SK-N-SH treated with all-trans-retinoic acid at 6 μM for 48 hours (cell line): ENCODE data around the gene SYNJ1.

Experiments
- ATAC-seq: fragments of 200-7000 bp; cut with Tn5 transposase; 3 replicates; pipeline ENCODE4 v1.9.1; 2020; ENCODE audit warnings: mild to moderate bottlenecking, moderate library complexity
- ARNTL ChIP-seq: fragments of 450-650 bp; formaldehyde crosslinking; IDR thresholded peaks from 2 replicates; pipeline ENCODE4 v1.5.0; 2020; ENCODE audit warnings: low read depth, mild to moderate bottlenecking, moderate library complexity, borderline replicate concordance
- BACH2 ChIP-seq: fragments of 250-450 bp; sonication (Bioruptor Pico); IDR thresholded peaks from 2 replicates; pipeline ENCODE4 v1.9.0; 2021; ENCODE audit warnings: mild to moderate bottlenecking, borderline replicate concordance
- CSDC2 ChIP-seq: fragments of 250-450 bp; sonication (Bioruptor Pico); IDR thresholded peaks from 2 replicates; pipeline ENCODE4 v1.5.0; 2020; ENCODE audit warnings: mild to moderate bottlenecking, moderate library complexity
- ESRRG ChIP-seq: fragments of 250-450 bp; sonication (Bioruptor Pico); IDR thresholded peaks from 2 replicates; pipeline ENCODE4 v1.6.1; 2021; ENCODE audit warnings: mild to moderate bottlenecking
- GLIS3 ChIP-seq: fragments of 250-450 bp; sonication (Bioruptor Pico); IDR thresholded peaks from 2 replicates; pipeline ENCODE4 v1.5.0; 2020; ENCODE audit warnings: mild to moderate bottlenecking, moderate library complexity
- ISL1 ChIP-seq: fragments of 250-450 bp; sonication (Bioruptor Pico); IDR thresholded peaks from 2 replicates; pipeline ENCODE4 v2.1.2; 2022; ENCODE audit warnings: mild to moderate bottlenecking, moderate library complexity
- OSR1 ChIP-seq: fragments of 250-450 bp; sonication (Bioruptor Pico); IDR thresholded peaks from 2 replicates; pipeline ENCODE4 v1.8.0; 2022; ENCODE audit warnings: moderate library complexity, mild to moderate bottlenecking, inconsistent platforms
- PATZ1 ChIP-seq: fragments of 250-450 bp; sonication (Bioruptor Pico); IDR thresholded peaks from 2 replicates; pipeline ENCODE4 v1.8.0; 2020; ENCODE audit warnings: mild to moderate bottlenecking, moderate library complexity, borderline replicate concordance
- POU6F1 ChIP-seq: fragments of 250-450 bp; sonication (Bioruptor Pico); IDR thresholded peaks from 2 replicates; pipeline ENCODE4 v1.8.0; 2021; ENCODE audit warnings: low read depth, mild to moderate bottlenecking, moderate library complexity, borderline replicate concordance
- PPARA ChIP-seq: fragments of 250-450 bp; sonication (Bioruptor Pico); IDR thresholded peaks from 2 replicates; pipeline ENCODE4 v1.5.0; 2020; ENCODE audit warnings: mild to moderate bottlenecking, borderline replicate concordance
- RARB ChIP-seq: fragments of 250-450 bp; sonication (Bioruptor Pico); IDR thresholded peaks from 2 replicates; pipeline ENCODE4 v1.8.0; 2021; ENCODE audit warnings: mild to moderate bottlenecking, moderate library complexity
- SNAI2 ChIP-seq: fragments of 250-450 bp; sonication (Bioruptor Pico); IDR thresholded peaks from 2 replicates; pipeline ENCODE4 v1.5.0; 2020; ENCODE audit warnings: mild to moderate bottlenecking, moderate library complexity
- TCF4 ChIP-seq: fragments of 250-450 bp; sonication (Bioruptor Pico); IDR thresholded peaks from 2 replicates; pipeline ENCODE4 v1.8.0; 2021; ENCODE audit warnings: mild to moderate bottlenecking, moderate library complexity, borderline replicate concordance
- TOX ChIP-seq: fragments of 250-450 bp; sonication (Bioruptor Pico); IDR thresholded peaks from 2 replicates; pipeline ENCODE4 v1.8.0; 2021; ENCODE audit warnings: mild to moderate bottlenecking, moderate library complexity, borderline replicate concordance
- ZC3H10 ChIP-seq: fragments of 250-450 bp; sonication (Bioruptor Pico); IDR thresholded peaks from 2 replicates; pipeline ENCODE4 v1.5.1; 2021; ENCODE audit warnings: mild to moderate bottlenecking, moderate library complexity
- ZFP3 ChIP-seq: fragments of 250-450 bp; sonication (Bioruptor Pico); IDR thresholded peaks from 2 replicates; pipeline ENCODE4 v1.5.0; 2020; ENCODE audit warnings: mild to moderate bottlenecking, moderate library complexity
- ZFP30 ChIP-seq: fragments of 450-650 bp; formaldehyde crosslinking; IDR thresholded peaks from 2 replicates; pipeline ENCODE4 v1.5.0; 2022; ENCODE audit warnings: mild to moderate bottlenecking, moderate library complexity
- ZNF565 ChIP-seq: fragments of 450-650 bp; formaldehyde crosslinking; conservative IDR thresholded peaks from 2 replicates; pipeline ENCODE4 v1.5.0; 2020; ENCODE audit warnings: low read depth, mild to moderate bottlenecking, moderate library complexity
- ZNF70 ChIP-seq: fragments of 450-650 bp; formaldehyde crosslinking; IDR thresholded peaks from 2 replicates; pipeline ENCODE4 v1.5.0; 2020; ENCODE audit warnings: mild to moderate bottlenecking, moderate library complexity
- ZNF8 ChIP-seq: fragments of 450-650 bp; formaldehyde crosslinking; IDR thresholded peaks from 2 replicates; pipeline ENCODE4 v1.5.0; 2020; ENCODE audit warnings: mild to moderate bottlenecking, moderate library complexity
- TF ChIP-seq, protein P1 (sequence below): fragments of 250-450 bp; sonication (Bioruptor Pico); IDR thresholded peaks from 2 replicates; pipeline ENCODE4 v1.5.1; 2021; ENCODE audit warnings: mild to moderate bottlenecking, moderate library complexity
- TF ChIP-seq, protein P2 (sequence below): fragments of 250-450 bp; sonication (Bioruptor Pico); IDR thresholded peaks from 2 replicates; pipeline ENCODE4 v1.5.1; 2020; ENCODE audit warnings: low read depth, mild to moderate bottlenecking, moderate library complexity

Gene SYNJ1

GRCh38 chr21:32585042-32585710 lies 142.6 kb downstream of the SYNJ1 start, which contains the start of gene TCP10L:
Gene TCP10L, minus strand, starts transcription at chr21:32585523. Its CDS starts 1,219 bp downstream, at chr21:32584304.
- ATAC-seq = no peak
- TF ChIP-seq ARNTL (CRISPR knock-in tag) (no peak), ZFP30 (CRISPR knock-in tag) (no peak), BACH2 (CRISPR knock-in tag) (no peak), TOX (CRISPR knock-in tag) (no peak), POU6F1 (CRISPR knock-in tag) (no peak), ZNF8 (no peak), RARB (no peak), CSDC2 (CRISPR knock-in tag) (no peak), GLIS3 (CRISPR knock-in tag) (no peak), TCF4 (no peak)
- TF ChIP-seq, protein P1, sequence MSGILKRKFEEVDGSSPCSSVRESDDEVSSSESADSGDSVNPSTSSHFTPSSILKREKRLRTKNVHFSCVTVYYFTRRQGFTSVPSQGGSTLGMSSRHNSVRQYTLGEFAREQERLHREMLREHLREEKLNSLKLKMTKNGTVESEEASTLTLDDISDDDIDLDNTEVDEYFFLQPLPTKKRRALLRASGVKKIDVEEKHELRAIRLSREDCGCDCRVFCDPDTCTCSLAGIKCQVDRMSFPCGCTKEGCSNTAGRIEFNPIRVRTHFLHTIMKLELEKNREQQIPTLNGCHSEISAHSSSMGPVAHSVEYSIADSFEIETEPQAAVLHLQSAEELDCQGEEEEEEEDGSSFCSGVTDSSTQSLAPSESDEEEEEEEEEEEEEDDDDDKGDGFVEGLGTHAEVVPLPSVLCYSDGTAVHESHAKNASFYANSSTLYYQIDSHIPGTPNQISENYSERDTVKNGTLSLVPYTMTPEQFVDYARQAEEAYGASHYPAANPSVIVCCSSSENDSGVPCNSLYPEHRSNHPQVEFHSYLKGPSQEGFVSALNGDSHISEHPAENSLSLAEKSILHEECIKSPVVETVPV (CRISPR knock-in tag) = no peak
- TF ChIP-seq, all 23 proteins: peak for 0

DNA sequence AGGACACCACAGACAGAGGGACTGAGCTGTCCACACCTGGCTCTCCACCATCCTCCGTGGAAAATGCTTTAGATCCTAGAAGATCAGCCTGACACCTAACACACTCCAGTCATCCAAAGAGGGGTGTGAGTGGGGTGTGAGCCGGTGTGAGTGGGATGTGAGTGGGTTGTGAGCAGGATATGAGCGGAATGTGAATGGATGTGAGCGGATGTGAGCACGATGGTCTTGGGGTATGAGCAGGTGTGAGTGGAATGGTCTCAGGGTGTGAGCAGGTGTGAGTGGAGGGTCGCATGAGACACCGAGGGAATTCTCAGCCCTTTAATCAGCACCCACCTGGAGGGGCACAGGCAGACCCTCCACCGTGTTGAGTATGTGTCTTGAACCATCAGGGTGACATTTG lies 143.3 kb downstream of the SYNJ1 start:
- no peak for TF ChIP-seq OSR1 (CRISPR knock-in tag)
- TF ChIP-seq CSDC2 (CRISPR knock-in tag) = no peak
- TF ChIP-seq POU6F1 (CRISPR knock-in tag) = no peak
- TF ChIP-seq ESRRG (CRISPR knock-in tag) = no peak
- TF ChIP-seq PATZ1 (CRISPR knock-in tag) = no peak
- TF ChIP-seq PPARA (CRISPR knock-in tag) = no peak
- TF ChIP-seq, protein P1 (CRISPR knock-in tag) = no peak
- no peak for TF ChIP-seq BACH2 (CRISPR knock-in tag)
- TF ChIP-seq TCF4 = no peak
- no peak for TF ChIP-seq ZFP30 (CRISPR knock-in tag)
- TF ChIP-seq ZNF565 (CRISPR knock-in tag) = no peak
- TF ChIP-seq ZNF70 (CRISPR knock-in tag) = no peak
- TF ChIP-seq ZC3H10 = no peak
- TF ChIP-seq SNAI2 (CRISPR knock-in tag) = no peak
- TF ChIP-seq RARB = no peak

DNA sequence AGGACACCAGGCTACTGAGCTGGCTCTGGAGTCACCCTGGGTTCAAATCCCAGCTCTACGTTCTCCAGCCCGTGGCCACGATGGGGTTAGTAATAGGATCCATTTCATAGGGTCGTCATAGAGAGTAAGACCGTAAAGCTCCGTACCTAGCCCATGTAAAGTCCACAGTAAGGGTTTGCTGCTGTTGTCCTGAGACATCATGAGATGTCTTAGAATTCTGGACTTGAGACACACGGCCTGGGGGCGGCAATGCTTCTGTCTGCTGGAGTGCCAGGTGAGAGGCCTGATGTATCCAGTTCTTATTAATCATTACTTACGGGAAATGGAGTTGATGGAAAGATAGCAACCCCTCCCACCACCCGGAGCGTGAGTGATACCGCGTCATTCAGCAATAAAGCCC lies 146.1 kb downstream of the SYNJ1 start:
- ATAC-seq = no peak
- TF ChIP-seq ARNTL (CRISPR knock-in tag) (no peak), PPARA (CRISPR knock-in tag) (no peak), TCF4 (no peak), ISL1 (CRISPR knock-in tag) (no peak), RARB (no peak), TOX (CRISPR knock-in tag) (no peak), ZNF565 (CRISPR knock-in tag) (no peak), ZFP3 (no peak), BACH2 (CRISPR knock-in tag) (no peak), ZC3H10 (no peak), OSR1 (CRISPR knock-in tag) (no peak), ZNF70 (CRISPR knock-in tag) (no peak), POU6F1 (CRISPR knock-in tag) (no peak), CSDC2 (CRISPR knock-in tag) (no peak), ZFP30 (CRISPR knock-in tag) (no peak), SNAI2 (CRISPR knock-in tag) (no peak)
- TF ChIP-seq, protein P1 (CRISPR knock-in tag) = no peak
- TF ChIP-seq, protein P2, sequence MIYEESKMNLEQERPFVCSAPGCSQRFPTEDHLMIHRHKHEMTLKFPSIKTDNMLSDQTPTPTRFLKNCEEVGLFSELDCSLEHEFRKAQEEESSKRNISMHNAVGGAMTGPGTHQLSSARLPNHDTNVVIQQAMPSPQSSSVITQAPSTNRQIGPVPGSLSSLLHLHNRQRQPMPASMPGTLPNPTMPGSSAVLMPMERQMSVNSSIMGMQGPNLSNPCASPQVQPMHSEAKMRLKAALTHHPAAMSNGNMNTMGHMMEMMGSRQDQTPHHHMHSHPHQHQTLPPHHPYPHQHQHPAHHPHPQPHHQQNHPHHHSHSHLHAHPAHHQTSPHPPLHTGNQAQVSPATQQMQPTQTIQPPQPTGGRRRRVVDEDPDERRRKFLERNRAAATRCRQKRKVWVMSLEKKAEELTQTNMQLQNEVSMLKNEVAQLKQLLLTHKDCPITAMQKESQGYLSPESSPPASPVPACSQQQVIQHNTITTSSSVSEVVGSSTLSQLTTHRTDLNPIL (CRISPR knock-in tag) = no peak

More for the DNA sequence above, 143.3 kb downstream of the SYNJ1 start:
- no peak for ATAC-seq
